ENCODE results near the gene OR4N5.

GRCh38 chr14:20116748-20117147 is 21.9 kb upstream of the OR4N5 start:
- TF ChIP-seq CTCF (IDR thresholded peaks at IDR 0.05; ENCODE audit: low read length): no peak
- no peak for TF ChIP-seq EZH2 (optimal IDR thresholded peaks at IDR 0.05; ENCODE audit: low read depth, low read length)
